ENCODE results near the gene EXTL2.
A peak's percentile ranks its signal among the peaks of the same experiment; 100 is the strongest.
"Not testable (repeated sequence)": the region's sequence is repeated elsewhere in the genome, so short reads cannot be mapped to it uniquely, and the experiment has no call there.

EXTL2 gene

GRCh38 chr1:100893718-100894117, 924 bp downstream of the EXTL2 start:
- peak overlapping the region; percentile 75 for H3K4me3 ChIP-seq (replicated peaks; ENCODE audit: insufficient read depth, low read length)
- TF ChIP-seq REST (IDR thresholded peaks at IDR 0.05; ENCODE audit: insufficient replicate concordance, low read depth) (no peak), GABPA (IDR thresholded peaks at IDR 0.05; ENCODE audit: low read depth) (no peak)
- H3K27me3 ChIP-seq (ENCODE audit: insufficient read depth, poor library complexity, severe bottlenecking) = no peaks in the 10 kb centered on the region
- peak overlapping the region; percentile 88 for H3K27ac ChIP-seq (replicated peaks)
- no peak for DNase-seq (ENCODE audit: low read depth in 1 of 2, low spot score in 1 of 2)

- Histone ChIP-seq H3K27ac (replicated peaks) (no peak overlapping the region), H3K27me3 (ENCODE audit: insufficient read depth, poor library complexity, severe bottlenecking) (no peaks in the 10 kb centered on the region), H3K4me3 (replicated peaks; ENCODE audit: insufficient read depth, low read length) (no peak overlapping the region)
- DNase-seq (ENCODE audit: low read depth in 1 of 2, low spot score in 1 of 2) = no peak
- TF ChIP-seq REST (IDR thresholded peaks at IDR 0.05; ENCODE audit: insufficient replicate concordance, low read depth) (no peak), GABPA (IDR thresholded peaks at IDR 0.05; ENCODE audit: low read depth) (no peak), POLR2AphosphoS5 (IDR thresholded peaks at IDR 0.05; ENCODE audit: low read depth) (no peak), CTCF (IDR thresholded peaks at IDR 0.05; ENCODE audit: insufficient read depth, low read length) (no peak), SPI1 (IDR thresholded peaks at IDR 0.05; ENCODE audit: borderline replicate concordance, low read depth) (no peak)
Measured at GRCh38 chr1:100892554-100892953, 2.1 kb downstream of the EXTL2 start.

- Histone ChIP-seq H3K4me3 (replicated peaks; ENCODE audit: insufficient read depth, low read length) (no peak overlapping the region), H3K27ac (replicated peaks) (no peak overlapping the region)
- TF ChIP-seq CTCF (IDR thresholded peaks at IDR 0.05; ENCODE audit: insufficient read depth, low read length) (no peak), REST (IDR thresholded peaks at IDR 0.05; ENCODE audit: insufficient replicate concordance, low read depth) (no peak), GABPA (IDR thresholded peaks at IDR 0.05; ENCODE audit: low read depth) (no peak), SPI1 (IDR thresholded peaks at IDR 0.05; ENCODE audit: borderline replicate concordance, low read depth) (no peak), POLR2AphosphoS5 (IDR thresholded peaks at IDR 0.05; ENCODE audit: low read depth) (no peak)
Measured at GRCh38 chr1:100891380-100891779, 3.3 kb downstream of the EXTL2 start.

GRCh38 chr1:100889869-100890482, 4.7 kb downstream of the EXTL2 start:
- DNase-seq (ENCODE audit: low read depth in 1 of 2, low spot score in 1 of 2); H3K27me3 ChIP-seq (ENCODE audit: insufficient read depth, poor library complexity, severe bottlenecking); H3K27ac ChIP-seq (replicated peaks); H3K4me3 ChIP-seq (replicated peaks; ENCODE audit: insufficient read depth, low read length): not testable (repeated sequence)

More at GRCh38 chr1:100891380-100891779, 3.3 kb downstream of the EXTL2 start:
- no peak for DNase-seq (ENCODE audit: low read depth in 1 of 2, low spot score in 1 of 2)
- H3K27me3 ChIP-seq (ENCODE audit: insufficient read depth, poor library complexity, severe bottlenecking) = no peaks in the 10 kb centered on the region

- DNase-seq (ENCODE audit: low read depth in 1 of 2, low spot score in 1 of 2) = not testable (repeated sequence)
Measured at GRCh38 chr1:100889007-100889406, 5.6 kb downstream of the EXTL2 start.

More at GRCh38 chr1:100889007-100889406, 5.6 kb downstream of the EXTL2 start:
- H3K27ac ChIP-seq (replicated peaks); H3K4me3 ChIP-seq (replicated peaks; ENCODE audit: insufficient read depth, low read length); H3K27me3 ChIP-seq (ENCODE audit: insufficient read depth, poor library complexity, severe bottlenecking): not testable (repeated sequence)
